Right renal cortex interstitium (tissue), 3 donors: ENCODE results near the gene CNIH2. TPM values are rescaled to one million over a fixed set of nuclear protein-coding genes. Genes with fewer than 3 reads are reported as not detected.
A peak's percentile ranks its signal among the peaks of the same experiment; 100 is the strongest.

Experiments used
- DNase-seq, 3 donors: peaks; one replicate each; pipeline ENCODE4 v3.0.0-alpha.2; 2013; ENCODE audit warnings: low read depth in 3 of 3, low spot score in 2 of 3
- polyA plus RNA-seq, 3 donors: library from polyadenylated mRNA; unstranded; fragments of 120-200 nt; gene quantifications; one replicate each; pipeline ENCODE4 v1.2.1, GENCODE V29; 2013; ENCODE audit not compliant: insufficient read length in 3 of 3

The CNIH2 gene
- polyA plus RNA-seq, 3 donors, result 2.6 to 3.3 (median 2.8) TPM

DNA sequence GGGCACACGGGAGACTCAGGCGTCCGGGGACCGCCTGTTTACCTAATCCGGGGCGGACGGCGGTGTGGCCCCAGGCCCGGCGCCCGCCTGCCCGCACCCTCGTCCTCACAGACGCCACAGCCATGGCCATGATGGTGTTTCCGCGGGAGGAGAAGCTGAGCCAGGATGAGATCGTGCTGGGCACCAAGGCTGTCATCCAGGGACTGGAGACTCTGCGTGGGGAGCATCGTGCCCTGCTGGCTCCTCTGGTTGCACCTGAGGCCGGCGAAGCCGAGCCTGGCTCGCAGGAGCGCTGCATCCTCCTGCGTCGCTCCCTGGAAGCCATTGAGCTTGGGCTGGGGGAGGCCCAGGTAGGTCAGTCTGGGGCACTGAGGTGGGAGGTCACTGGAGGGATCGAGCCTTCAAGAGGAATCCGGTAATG lies 19.5 kb upstream of the CNIH2 start:
- DNase-seq, result no peak

DNA sequence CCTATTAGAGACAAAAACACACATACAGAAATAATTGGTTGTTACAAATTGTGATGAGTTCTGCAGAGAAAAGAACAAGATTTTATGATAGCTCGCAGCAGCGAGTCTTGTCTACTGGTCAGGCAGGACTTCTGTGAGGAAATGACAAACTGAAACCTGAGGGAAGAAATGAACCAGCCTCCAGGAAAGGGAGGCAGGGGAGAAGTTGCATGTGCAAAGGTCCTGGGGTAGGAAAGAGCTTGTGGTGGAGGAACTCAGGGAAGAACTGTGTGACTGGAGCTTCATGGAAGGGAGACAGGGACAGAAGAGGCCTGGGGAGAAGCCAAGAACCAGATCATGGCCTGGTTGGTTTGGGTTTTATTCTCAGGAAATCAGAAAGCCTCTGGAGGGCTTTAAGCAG lies 18.8 kb upstream of the CNIH2 start:
- no peak for DNase-seq

DNA sequence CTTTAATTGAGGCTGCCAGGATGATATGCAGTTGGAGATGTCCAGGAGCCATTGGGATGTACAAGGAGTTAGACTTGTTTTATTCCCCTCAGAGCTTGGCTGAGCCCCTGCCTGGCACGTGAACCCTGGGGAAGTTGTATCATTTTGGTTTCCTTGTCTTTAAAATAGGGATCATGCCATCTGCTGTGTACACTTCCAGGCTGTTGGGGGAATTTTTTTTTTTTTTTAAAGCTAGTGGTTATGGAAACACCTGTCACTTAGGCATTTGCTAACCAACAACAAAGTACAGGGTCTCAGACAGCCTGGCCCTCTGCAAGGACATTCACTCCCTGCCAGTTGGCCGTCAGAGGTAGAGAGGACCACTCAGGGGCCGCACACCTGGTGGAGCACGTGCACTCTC lies 18.0 kb upstream of the CNIH2 start:
- DNase-seq, result no peak

DNA sequence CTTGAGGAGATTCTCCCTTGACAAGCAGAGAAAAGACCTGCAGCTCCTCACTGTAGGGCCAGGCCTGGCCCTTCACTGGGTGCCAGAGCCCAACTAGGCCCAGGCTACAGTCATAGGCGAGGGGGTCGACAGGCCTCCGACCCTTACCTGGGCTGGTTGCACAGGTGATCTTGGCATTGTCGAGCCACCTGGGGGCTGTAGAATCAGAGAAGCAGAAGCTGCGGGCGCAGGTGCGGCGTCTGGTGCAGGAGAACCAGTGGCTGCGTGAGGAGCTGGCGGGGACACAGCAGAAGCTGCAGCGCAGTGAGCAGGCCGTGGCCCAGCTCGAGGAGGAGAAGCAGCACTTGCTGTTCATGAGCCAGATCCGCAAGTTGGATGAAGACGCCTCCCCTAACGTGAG lies 16.4 kb upstream of the CNIH2 start:
- DNase-seq, result no peak

DNA sequence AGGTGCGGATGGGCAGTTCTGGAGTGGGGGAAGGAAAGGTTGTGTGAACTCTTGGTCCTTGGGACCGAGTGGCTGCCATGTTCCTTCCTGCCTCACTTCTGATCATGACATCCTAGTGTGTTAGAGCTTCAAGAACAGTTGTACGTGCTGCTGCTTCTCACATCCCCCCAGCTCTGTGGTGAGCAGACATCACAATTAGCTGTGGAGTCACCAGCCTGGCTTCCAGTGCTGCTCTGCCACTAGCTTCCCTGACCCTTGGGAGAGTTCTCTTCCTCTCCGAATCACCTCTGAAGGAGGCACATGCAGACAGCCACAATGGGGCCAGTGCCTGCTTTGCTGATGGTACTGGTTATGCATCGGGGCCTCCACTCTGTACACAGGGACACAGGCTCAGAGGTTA lies 15.8 kb upstream of the CNIH2 start:
- DNase-seq, result no peak

DNA sequence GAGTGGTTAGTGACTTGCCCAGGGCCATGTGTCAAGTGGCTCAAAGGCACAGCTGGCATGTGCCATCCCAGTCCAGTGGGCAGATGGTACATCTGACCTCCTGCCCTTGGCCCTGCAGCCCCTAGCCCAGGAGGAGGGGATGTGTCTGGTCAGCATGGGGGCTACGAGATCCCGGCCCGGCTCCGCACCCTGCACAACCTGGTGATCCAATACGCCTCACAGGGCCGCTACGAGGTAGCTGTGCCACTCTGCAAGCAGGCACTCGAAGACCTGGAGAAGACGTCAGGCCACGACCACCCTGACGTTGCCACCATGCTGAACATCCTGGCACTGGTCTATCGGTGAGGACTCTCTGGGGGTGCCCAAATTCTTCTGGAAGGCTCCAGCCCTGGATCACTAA lies 15.3 kb upstream of the CNIH2 start:
- no peak for DNase-seq

DNA sequence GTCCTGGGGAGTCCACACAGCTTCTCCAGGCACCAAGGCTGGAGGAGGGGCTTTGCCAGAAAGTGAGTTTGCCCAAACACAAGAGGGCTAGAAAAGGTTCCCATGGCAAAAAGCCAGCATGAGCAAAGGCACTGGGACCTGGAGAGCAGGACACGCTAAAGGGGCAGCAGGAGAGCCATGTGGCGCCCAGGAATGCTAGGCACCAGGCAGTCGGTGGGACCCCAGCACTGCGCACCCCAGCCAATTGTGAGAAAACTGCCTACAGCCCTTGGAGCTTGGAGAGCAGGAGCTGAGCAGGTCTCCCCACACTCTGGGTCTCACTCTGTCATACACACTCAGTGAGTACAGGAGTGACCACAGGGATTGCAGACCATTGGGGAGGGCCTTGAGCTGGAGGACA lies 14.7 kb upstream of the CNIH2 start:
- DNase-seq, result no peak

DNA sequence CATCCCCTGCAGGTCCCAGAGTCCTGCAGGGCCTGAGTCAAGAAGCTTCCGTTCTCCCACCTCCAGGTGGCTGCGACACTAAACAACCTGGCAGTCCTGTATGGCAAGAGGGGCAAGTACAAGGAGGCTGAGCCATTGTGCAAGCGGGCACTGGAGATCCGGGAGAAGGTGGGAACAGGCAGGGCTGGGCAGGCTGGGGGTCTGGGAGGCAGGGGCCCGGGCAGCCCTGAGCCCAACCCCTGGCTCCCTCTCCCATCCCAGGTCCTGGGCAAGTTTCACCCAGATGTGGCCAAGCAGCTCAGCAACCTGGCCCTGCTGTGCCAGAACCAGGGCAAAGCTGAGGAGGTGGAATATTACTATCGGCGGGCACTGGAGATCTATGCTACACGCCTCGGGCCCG lies 14.2 kb upstream of the CNIH2 start:
- no peak for DNase-seq

DNA sequence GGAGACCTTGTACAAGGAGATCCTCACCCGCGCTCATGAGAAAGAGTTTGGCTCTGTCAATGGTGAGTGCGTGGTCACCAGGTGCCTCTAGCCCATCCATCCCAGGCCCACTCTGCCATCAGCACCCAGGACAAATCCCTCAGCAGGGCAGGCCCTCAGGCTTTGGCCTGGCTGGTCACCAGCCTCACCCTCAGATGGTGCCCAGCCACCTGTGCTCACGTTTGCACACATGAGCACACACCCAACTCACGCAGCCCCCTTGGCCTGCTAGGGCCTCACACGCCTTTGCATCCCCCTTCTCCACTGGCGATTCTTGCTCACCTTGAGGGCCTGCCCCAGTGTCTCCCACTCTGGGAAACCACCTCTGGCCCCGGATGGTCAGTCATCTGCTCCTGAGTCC lies 13.6 kb upstream of the CNIH2 start:
- DNase-seq, result no peak

DNA sequence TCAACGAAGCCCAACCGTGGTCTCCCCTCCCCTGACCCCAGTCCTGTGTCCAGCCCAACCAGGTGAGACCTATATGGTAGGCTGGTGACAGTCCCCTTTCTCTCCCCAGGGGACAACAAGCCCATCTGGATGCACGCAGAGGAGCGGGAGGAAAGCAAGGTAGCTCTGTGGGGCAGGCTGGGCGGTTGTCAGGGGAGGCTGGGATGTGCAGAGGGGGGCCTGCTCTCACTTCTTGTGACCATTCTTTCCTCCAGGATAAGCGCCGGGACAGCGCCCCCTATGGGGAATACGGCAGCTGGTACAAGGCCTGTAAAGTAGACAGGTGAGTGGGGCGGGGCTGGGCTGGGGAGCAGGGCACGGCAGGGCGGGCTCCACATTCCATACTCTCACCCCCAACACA lies 13.1 kb upstream of the CNIH2 start:
- no peak for DNase-seq

DNA sequence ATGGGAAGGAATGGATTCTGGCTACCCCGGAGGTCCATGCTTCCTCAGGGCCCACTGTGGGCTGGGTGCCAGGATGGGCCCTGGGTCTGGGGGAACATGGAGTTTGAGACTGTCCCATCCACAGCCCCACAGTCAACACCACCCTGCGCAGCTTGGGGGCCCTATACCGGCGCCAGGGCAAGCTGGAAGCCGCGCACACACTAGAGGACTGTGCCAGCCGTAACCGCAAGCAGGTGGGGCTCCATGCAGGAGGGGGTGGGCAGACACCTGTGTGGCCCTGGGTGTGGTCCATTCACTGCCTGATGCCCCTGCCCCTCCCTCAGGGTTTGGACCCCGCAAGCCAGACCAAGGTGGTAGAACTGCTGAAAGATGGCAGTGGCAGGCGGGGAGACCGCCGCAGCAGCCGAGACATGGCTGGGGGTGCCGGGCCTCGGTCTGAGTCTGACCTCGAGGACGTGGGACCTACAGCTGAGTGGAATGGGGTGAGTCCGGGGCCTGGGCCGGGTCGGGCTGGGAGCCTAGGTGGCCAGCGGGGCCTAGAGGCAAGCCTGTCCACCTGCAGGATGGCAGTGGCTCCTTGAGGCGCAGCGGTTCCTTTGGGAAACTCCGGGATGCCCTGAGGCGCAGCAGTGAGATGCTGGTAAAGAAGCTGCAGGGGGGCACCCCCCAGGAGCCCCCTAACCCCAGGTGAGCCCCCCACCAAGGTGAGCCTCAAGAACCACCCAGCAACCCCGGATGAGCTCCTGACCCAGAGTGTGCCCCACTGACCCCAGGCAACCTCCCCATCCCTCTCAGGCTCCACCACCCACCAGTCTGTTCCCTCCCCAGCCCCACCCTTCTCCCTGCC lies 12.2 kb upstream of the CNIH2 start:
- no peak for DNase-seq

DNA sequence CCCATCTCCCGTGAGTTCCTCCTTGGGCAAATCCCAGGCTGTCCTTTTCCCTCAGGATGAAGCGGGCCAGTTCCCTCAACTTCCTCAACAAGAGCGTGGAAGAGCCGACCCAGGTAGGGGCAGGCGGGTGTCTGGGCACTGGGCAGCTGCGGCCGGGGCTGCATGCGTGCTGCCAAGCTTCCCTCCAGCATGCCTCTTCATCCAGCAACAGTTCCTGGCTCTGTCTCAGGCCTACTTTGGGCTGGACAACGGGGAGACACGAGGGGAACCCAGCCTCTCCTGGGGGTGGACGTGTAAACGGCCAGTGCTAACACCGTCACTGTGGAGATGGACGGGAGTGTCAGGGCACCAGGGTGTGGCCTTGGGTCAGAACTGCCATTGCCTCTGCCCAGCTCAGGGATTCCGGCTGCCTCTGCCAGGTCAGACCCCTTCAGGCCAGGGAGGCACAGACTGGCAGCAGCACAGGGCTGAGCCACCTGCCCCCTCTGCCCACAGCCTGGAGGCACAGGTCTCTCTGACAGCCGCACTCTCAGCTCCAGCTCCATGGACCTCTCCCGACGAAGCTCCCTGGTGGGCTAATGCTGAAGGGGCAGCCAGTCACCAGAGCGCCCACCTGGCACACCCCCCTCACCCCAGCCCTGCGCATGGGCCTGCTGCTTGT lies 11.5 kb upstream of the CNIH2 start:
- no peak for DNase-seq

DNA sequence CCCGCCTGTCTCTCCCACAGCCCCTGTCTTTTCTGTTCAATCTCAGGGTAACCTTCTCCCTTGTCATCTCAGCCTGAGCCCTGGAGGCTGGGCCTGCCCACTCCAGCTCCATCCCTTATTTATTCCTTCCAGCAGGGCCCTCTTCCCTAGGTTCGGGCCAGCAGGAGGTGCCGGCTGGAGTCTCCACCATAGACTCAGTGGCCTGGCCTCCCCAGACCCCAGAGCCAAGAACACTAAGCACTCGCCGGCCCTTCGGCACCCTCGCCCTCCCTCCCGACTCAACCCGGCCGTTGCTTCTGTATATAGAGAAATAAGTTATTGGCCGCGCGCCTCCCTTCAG lies 11.0 kb upstream of the CNIH2 start:
- no peak for DNase-seq

DNA sequence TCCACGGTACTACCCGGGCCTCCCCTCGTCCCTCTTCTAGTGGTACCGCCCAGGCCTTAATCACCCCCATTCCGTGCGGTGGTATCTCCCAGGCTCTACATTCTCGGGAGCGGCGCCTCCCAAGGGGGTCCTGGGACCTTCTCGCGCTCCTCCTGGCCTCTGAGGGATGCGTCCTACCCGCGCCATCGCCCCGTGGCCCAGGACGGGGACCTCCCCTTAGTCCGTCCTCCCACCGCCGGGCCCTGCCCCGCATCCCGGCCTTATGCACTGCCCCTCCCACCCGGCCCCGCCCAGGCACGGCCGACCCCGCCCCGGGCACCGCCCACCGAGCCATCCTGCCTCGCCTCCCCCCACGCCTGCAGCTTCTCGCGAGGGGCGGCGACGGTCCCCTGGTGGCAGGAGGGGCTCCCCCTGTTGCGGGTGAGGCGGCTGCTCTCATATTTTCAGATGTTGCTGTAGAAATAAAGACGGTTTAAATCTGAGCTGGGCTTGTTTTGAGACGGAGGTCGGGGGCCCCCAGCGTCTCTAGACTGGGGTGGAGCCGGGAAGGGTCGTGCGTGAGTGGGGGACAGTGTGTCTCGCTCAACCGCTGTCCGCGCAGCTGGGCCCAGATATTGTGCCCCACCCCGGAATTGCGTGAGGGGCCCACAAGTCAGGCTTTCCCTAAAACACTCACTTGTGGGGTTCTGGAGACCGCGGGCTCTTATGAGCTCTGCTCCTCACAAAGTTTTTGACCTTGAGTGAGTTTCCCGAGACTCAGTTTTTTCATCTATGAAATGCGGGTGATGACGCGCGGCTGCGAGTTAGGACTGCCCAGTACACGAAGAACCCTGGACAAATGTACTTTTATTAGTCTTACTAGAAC lies 10.4 kb upstream of the CNIH2 start:
- DNase-seq, result peak in 2 of 3 donors; percentile 78 to 80

DNA sequence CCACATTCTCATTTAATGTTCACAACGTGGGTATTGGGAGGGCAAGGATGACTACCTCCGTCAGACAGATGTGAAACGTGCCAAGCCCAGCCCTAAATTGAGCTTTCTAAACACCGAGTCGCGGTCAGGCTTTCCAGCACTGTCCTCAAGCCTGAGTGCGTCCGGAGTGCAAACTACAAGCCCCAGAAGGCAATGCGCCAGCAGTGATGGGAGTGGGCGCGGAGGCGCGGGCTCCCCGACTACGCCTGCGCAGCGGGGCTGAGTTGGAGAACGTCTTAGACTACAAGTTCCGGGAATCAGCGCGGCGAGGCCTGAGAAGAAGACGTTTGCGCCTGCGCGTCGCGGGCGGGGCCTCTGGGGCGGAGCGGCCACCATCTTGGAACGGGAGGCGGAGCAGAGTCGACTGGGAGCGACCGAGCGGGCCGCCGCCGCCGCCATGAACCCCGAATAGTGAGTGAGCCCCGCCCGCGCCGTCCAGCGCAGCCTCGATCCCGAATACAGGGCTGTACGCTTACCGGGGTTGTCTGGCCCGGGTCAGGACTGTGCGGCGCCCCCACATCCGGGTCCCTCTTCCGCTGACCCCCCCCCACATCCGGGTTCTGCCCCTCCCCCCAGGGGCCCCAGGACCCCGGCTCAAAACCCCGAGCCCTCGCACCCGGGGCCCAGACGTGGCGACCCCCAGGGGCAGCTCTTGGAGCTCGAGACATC lies 9.6 kb upstream of the CNIH2 start, which contains the start of gene RAB1B:
RAB1B (plus strand) TSS at position 396 of the 708 bp plus-strand sequence; CDS start at position 437, 41 bp downstream.
- peak; percentile 98 to 100 (median 100) for DNase-seq

DNA sequence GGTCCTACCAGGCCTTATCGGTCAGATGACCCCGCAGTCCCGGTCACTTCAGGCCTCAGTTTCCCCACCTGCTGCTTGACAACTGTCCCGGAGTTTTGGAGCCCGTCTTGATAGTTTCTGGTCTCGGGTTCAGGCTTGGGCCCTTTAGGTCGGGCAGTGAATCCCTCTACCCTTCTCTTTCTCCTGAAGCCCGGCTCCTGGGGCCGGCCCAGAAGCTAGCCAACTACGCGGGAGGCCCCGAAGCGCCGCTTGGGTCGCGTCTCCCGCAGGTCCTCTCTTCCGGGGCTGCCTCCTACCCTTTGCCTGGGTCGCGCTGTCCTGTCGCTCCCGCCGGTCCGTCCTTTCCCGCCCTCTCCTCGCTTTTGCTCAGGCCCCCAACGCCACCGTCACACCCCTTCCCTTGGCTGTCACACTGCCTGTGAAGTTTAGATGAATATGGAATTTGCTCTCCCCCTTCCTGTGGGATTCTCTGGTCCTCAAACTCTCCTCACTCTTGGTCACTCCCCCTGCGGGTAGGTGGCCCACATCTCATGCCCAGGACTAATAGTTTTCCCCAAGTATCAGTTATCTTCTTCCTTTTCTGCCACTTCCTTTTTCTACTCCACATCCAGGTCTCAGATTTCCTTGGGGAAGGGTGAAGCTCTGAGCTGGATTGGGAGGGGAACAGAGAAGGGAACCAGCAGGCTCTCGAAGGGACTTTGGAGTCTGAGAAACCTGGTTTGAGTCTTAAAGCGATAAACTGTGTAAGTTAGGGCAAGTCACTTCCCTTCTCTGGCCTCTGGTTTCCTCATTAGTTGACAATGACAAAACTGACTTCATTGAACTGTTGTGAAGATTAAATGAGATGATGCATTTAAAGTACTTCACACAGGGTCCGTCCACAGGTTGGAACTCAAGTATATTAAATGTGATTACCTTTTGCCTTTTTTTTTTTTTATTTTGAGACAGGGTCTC lies 8.7 kb upstream of the CNIH2 start:
- DNase-seq, result no peak

DNA sequence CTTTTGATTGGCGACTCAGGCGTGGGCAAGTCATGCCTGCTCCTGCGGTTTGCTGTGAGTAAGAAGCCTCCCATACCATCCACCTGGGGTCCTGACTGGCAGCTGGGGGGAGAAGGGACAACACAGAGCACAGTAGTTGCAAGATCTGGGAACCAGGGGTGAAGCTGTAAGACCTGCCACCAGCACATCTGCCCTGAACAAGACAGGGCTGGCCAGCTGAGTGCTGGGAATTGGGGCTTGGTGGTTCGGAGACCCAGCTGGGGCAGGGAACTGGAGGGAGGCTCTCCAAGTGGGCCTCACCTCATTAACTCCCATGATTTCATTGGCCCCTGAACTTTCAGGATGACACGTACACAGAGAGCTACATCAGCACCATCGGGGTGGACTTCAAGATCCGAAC lies 6.2 kb upstream of the CNIH2 start:
- DNase-seq, result no peak

DNA sequence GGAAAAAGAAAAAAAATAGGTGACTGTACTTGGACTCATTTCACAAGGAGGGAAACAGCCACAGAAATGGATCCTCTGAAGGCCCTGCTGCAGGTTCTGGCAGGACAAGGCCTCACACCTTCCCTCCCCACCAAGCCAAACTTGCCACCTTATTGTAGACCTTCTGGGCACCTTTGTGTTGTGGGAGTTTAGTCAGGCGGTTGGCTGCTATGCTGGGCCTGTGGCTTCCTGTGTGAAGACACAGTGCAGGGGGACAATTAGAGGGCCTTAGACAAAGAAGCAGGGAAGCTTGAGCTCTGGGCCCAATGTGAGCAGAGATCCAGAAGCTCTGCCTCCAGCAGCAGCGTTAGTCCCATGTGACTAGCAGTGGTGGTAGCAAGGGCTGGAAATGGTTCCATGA lies 5.4 kb upstream of the CNIH2 start:
- DNase-seq, result no peak

DNA sequence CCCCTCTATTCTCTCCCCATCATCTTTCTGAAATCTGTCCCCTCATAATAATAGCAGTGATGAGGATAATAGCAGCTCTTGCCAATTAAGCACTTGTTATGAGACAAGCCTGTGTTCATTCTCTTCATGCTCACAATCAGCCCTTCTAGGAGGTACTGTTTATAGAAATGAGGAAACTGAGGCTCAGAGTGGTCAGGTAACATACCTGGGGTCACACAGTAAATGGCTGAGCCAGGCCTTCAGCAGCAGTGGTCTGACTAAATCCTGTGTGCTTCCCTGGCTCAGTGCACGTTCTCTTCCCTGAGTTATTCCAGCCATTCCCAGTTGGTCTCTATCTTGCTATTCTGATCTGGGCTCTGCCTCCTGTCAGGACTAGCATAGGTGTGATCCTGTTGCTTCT lies 3.8 kb upstream of the CNIH2 start:
- DNase-seq, result no peak

DNA sequence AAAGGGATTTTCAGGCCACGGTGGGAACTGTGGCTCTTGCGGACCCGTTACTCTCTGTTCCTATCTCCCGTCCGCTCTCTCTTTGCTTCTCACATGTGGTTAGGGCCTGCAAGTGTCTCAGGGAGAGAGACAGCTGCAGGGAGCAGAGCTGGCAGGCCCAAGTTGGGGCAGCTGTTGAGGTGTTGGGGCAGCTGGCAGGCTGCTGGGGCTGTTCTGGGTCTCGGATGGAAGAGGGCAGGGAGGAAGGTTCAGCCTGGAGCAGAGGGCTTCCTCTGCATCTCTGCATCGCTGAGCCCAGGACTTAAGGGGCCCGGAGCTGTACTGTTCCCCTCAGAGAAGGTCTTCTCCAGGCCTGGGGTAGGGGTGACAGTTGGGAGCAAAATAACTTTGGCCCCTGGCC lies 2.6 kb upstream of the CNIH2 start:
- no peak for DNase-seq
